Measurements from ENCODE around the gene UGGT1.
A peak's percentile ranks its signal among the peaks of the same experiment; 100 is the strongest.

The UGGT1 gene
- 196 to 249 reads per million in 2 experiments for total RNA-seq

- peak; percentile 88 for DNase-seq (ENCODE audit: low read depth)
These were observed at the start of gene UGGT1 for GRCh38 chr2:128090945-128091725. TSS of gene UGGT1 (plus strand) at chr2:128091200. CDS start at chr2:128091358, 158 bp downstream.

- no peak for DNase-seq (ENCODE audit: low read depth)
These were observed 49.4 kb upstream of the UGGT1 start for GRCh38 chr2:128041561-128041960.

GRCh38 chr2:128043041-128043440, 48.0 kb upstream of the UGGT1 start:
- DNase-seq (ENCODE audit: low read depth): no peak

- no peak for DNase-seq (ENCODE audit: low read depth)
These were observed 37.7 kb upstream of the UGGT1 start for GRCh38 chr2:128053331-128053730.

GRCh38 chr2:128054104-128054885, 36.7 kb upstream of the UGGT1 start:
- no peak for DNase-seq (ENCODE audit: low read depth)

GRCh38 chr2:128057334-128057733, 33.7 kb upstream of the UGGT1 start:
- DNase-seq (ENCODE audit: low read depth): no peak

GRCh38 chr2:128058114-128058513, 32.9 kb upstream of the UGGT1 start:
- DNase-seq (ENCODE audit: low read depth): no peak

- DNase-seq (ENCODE audit: low read depth): no peak
These were observed 28.4 kb upstream of the UGGT1 start for GRCh38 chr2:128062571-128062970.

- no peak for DNase-seq (ENCODE audit: low read depth)
These were observed 26.6 kb upstream of the UGGT1 start for GRCh38 chr2:128064353-128064752.

- no peak for DNase-seq (ENCODE audit: low read depth)
These were observed 21.2 kb upstream of the UGGT1 start for GRCh38 chr2:128069769-128070168.

GRCh38 chr2:128073278-128073677, 17.7 kb upstream of the UGGT1 start:
- no peak for DNase-seq (ENCODE audit: low read depth)

- no peak for DNase-seq (ENCODE audit: low read depth)
These were observed 14.4 kb upstream of the UGGT1 start for GRCh38 chr2:128076461-128077106.

- no peak for DNase-seq (ENCODE audit: low read depth)
These were observed 6.2 kb upstream of the UGGT1 start for GRCh38 chr2:128084757-128085156.

- DNase-seq (ENCODE audit: low read depth): no peak
These were observed 4.8 kb upstream of the UGGT1 start for GRCh38 chr2:128086244-128086643.

- DNase-seq (ENCODE audit: low read depth): no peak
These were observed 440 bp upstream of the UGGT1 start for GRCh38 chr2:128090575-128090944.

GRCh38 chr2:128091726-128092080, 703 bp downstream of the UGGT1 start:
- no peak for DNase-seq (ENCODE audit: low read depth)

GRCh38 chr2:128092656-128093055, 1.7 kb downstream of the UGGT1 start:
- DNase-seq (ENCODE audit: low read depth): no peak

GRCh38 chr2:128093762-128094161, 2.8 kb downstream of the UGGT1 start:
- no peak for DNase-seq (ENCODE audit: low read depth)

- DNase-seq (ENCODE audit: low read depth): no peak
These were observed 4.2 kb downstream of the UGGT1 start for GRCh38 chr2:128095201-128095600.

GRCh38 chr2:128103407-128103806, 12.4 kb downstream of the UGGT1 start:
- DNase-seq (ENCODE audit: low read depth): no peak

- no peak for DNase-seq (ENCODE audit: low read depth)
These were observed 14.1 kb downstream of the UGGT1 start for GRCh38 chr2:128105072-128105471.

- DNase-seq (ENCODE audit: low read depth): no peak
These were observed 17.2 kb downstream of the UGGT1 start for GRCh38 chr2:128108166-128108565.

GRCh38 chr2:128109243-128109642, 18.2 kb downstream of the UGGT1 start:
- DNase-seq (ENCODE audit: low read depth): no peak
